Measurements from ENCODE around the gene CYRIA.

CYRIA gene

DNA sequence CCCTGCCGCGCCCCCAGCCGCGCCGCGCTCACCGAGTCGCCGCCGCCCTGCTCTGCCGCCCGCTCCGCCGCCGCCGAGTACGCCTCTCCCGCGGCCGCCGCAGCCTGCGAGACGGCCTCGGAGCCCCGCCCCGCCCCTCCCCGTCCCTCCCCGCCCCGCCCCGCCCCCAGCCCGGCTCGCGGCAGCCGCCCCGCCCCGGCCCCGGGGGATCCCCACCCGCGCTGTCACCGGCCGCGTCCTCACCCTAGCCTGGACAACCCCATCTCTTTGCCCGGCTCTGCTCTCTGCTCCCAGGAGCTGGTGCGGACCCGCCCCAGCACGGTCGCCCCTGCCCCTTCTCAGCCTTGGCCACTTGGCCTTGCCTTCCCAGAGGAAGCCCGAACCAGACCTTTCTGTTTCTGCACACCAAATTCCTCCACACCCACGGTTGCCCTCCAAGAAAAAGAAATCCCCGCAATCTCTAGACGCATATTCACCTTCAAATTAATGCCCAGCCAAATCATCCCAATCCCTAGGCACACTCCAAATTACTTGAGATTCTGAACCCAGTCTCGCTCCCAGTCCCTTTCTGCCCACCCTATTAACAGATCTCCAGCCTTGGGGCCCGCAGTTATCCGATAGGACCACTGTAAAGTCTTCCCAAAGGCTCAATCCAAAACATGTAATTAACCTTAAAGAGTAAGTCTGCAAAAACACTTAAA, at the start of gene CYRIA:
CYRIA (minus strand) TSS at position 87 of the 701 bp plus-strand sequence. CDS start 77,715 bp downstream, outside the sequence.
- peak within 1 kb of the TSS; percentile 60 for H3K4me3 Mint-ChIP-seq
- H3K27me3 Mint-ChIP-seq = peaks cover 64% of the 10 kb centered on the region
- CTCF ChIA-PET = no interaction called here
- DNase-seq = peak; percentile 67
- H3K9me3 Mint-ChIP-seq = no peaks in the 10 kb centered on the region
- peaks cover 18% of the 10 kb centered on the region for H3K4me1 Mint-ChIP-seq
- H3K27ac Mint-ChIP-seq = no peak within 1 kb of the TSS
- H3K36me3 Mint-ChIP-seq = no peaks in the 10 kb centered on the region

- Mint-ChIP-seq H3K9me3 (no peaks in the 10 kb centered on the region), H3K4me3 (no peak overlapping the region), H3K27ac (no peak overlapping the region), H3K27me3 (peaks cover 6% of the 10 kb centered on the region), H3K4me1 (no peaks in the 10 kb centered on the region), H3K36me3 (no peaks in the 10 kb centered on the region)
- CTCF ChIA-PET = no interaction called here
- no peak for DNase-seq
These were observed 47.4 kb upstream of the CYRIA start for GRCh38 chr2:16713011-16713423.

- H3K27me3 Mint-ChIP-seq = peaks cover 4% of the 10 kb centered on the region
- no peak overlapping the region for H3K27ac Mint-ChIP-seq
- no peaks in the 10 kb centered on the region for H3K36me3 Mint-ChIP-seq
- no peak for DNase-seq
- no peak overlapping the region for H3K4me3 Mint-ChIP-seq
- H3K9me3 Mint-ChIP-seq = no peaks in the 10 kb centered on the region
- no peaks in the 10 kb centered on the region for H3K4me1 Mint-ChIP-seq
- CTCF ChIA-PET = no interaction called here
These were observed 44.1 kb upstream of the CYRIA start for GRCh38 chr2:16709769-16710168.

DNA sequence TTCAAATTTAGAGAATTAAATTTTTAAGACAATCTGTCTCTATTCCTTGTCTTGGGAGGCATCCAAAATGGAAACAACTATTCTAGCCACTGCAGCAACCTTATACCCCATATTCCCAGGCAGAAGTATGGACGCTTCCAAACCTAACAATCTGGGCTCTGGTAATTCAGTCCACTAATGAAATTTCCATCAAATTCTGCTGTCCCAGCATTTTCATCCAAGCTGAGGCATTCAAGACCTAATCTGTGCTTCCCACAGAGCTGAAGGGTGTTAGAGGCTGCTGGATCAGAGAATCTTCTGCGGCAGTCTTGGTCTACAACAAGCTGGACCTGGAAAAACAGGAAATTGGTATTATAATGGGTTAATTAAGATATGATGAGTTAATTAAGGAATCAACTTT, 42.5 kb upstream of the CYRIA start:
- Mint-ChIP-seq H3K4me3 (no peak overlapping the region), H3K4me1 (no peaks in the 10 kb centered on the region), H3K9me3 (no peaks in the 10 kb centered on the region), H3K36me3 (no peaks in the 10 kb centered on the region), H3K27ac (no peak overlapping the region), H3K27me3 (peaks cover 7% of the 10 kb centered on the region)
- DNase-seq = no peak
- CTCF ChIA-PET = no interaction called here

DNA sequence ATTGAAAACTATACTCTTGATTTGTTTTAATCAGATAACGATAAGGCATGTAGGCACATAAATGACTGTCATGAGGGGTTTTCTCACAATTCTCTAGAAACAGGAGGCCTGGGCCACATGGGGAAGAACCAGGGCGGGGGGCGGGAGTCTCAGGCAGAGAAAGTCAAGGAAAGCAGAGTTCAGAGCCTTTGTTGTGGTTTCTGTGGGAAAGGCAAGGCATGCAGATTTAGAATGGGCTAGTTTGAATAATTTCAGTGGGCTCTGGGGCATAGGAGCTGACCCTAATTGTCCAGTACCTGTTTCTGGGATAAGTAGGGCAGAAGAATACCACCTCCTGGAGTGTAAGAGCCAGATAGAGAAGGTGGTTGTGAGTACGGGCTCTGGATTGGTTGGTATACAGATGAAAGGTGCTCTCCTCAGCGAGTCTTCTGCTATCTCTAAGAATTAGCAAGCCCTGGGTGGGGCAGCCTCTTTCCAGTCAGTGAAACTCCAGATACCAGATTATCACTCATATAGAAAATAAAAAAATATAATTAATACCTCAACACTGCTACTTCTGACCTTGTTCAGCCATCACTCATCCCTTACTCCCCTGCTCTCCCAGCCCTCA, 41.5 kb upstream of the CYRIA start:
- Mint-ChIP-seq H3K9me3 (no peaks in the 10 kb centered on the region), H3K4me1 (no peaks in the 10 kb centered on the region), H3K36me3 (no peaks in the 10 kb centered on the region), H3K27me3 (peaks cover 7% of the 10 kb centered on the region), H3K4me3 (no peak overlapping the region), H3K27ac (no peak overlapping the region)
- CTCF ChIA-PET = interaction anchor here (0.6 to 0.8 kb wide), 2 partner anchors 50 to 1802 kb away, joined by 3 read pairs; no protein-coding TSS in a partner anchor
- DNase-seq = no peak

GRCh38 chr2:16700551-16701259, 35.1 kb upstream of the CYRIA start:
- DNase-seq = no peak
- Mint-ChIP-seq H3K9me3 (no peaks in the 10 kb centered on the region), H3K27ac (no peak overlapping the region), H3K4me3 (no peak overlapping the region), H3K36me3 (no peaks in the 10 kb centered on the region), H3K27me3 (peaks cover 4% of the 10 kb centered on the region), H3K4me1 (no peaks in the 10 kb centered on the region)
- CTCF ChIA-PET = no interaction called here

DNA sequence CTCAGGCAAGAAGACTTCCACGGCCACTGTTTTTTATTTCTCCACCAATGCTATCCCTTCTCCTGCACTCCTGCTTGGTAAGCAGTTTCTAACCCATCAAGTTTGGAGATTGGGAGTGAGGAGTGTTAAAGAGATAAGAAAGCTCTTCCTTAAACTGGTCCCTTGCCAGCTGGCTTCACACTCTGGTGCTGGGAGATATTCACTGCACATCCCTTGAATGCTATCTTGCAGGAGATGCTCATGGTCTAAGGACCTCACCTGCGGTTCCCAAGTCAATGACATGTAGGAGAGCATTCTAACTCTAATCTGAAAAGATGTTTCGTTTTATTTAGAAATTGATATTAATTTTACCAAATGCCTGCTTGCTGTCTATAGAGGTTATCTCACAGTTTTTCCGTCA, 28.2 kb upstream of the CYRIA start:
- CTCF ChIA-PET = no interaction called here
- Mint-ChIP-seq H3K4me1 (no peaks in the 10 kb centered on the region), H3K27me3 (peaks cover 3% of the 10 kb centered on the region), H3K9me3 (no peaks in the 10 kb centered on the region), H3K27ac (no peak overlapping the region), H3K4me3 (no peak overlapping the region), H3K36me3 (no peaks in the 10 kb centered on the region)
- DNase-seq = no peak

DNA sequence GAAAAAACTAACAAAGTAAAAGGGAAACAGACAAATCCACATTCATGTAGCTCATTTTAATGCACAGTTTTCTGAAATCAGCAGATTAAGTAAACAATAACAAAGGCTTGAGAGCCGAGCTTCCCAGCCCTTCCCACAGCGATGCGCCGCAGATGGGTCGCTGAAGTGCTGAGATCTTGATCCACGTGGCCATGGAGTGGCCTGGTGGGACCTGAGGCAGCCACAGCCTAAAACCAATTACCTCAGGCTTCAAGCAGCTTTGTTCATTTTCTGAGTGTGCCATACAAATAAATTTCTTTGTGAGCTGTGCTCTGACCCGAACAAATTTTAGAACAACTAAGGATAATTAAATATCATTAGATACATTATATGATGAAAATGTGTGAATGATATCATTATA, 25.6 kb upstream of the CYRIA start:
- Mint-ChIP-seq H3K36me3 (no peaks in the 10 kb centered on the region), H3K9me3 (no peaks in the 10 kb centered on the region), H3K27me3 (peaks cover 3% of the 10 kb centered on the region), H3K27ac (no peak overlapping the region), H3K4me3 (no peak overlapping the region), H3K4me1 (no peaks in the 10 kb centered on the region)
- CTCF ChIA-PET = no interaction called here
- DNase-seq = no peak

GRCh38 chr2:16687955-16688354, 22.3 kb upstream of the CYRIA start:
- no peak overlapping the region for H3K27ac Mint-ChIP-seq
- H3K4me1 Mint-ChIP-seq = no peaks in the 10 kb centered on the region
- no peaks in the 10 kb centered on the region for H3K9me3 Mint-ChIP-seq
- H3K27me3 Mint-ChIP-seq = peaks cover 7% of the 10 kb centered on the region
- CTCF ChIA-PET = no interaction called here
- H3K36me3 Mint-ChIP-seq = no peaks in the 10 kb centered on the region
- H3K4me3 Mint-ChIP-seq = no peak overlapping the region
- no peak for DNase-seq

DNA sequence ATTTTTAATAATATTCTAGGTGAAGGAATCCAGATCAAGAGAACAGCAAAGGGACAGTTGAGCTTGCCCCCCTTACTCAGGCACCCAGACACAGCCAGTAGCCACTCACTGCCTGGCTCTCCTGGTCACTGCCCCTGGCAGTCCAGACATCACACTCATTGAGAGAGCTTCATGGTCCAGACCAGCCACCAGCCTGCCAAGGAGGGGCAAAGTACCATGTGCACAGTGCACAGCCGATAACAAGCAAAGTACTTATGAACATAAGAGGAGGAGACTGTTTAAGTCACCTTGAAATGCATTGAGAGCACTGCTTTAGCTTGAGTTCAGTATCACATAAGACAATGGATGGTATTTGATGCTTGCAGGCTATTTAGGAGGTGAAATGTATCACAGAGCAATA, 21.6 kb upstream of the CYRIA start:
- Mint-ChIP-seq H3K27me3 (peaks cover 7% of the 10 kb centered on the region), H3K36me3 (no peaks in the 10 kb centered on the region), H3K9me3 (no peaks in the 10 kb centered on the region), H3K4me3 (no peak overlapping the region), H3K27ac (no peak overlapping the region), H3K4me1 (no peaks in the 10 kb centered on the region)
- DNase-seq = no peak
- CTCF ChIA-PET = no interaction called here

- Mint-ChIP-seq H3K27ac (no peak overlapping the region), H3K36me3 (no peaks in the 10 kb centered on the region), H3K27me3 (peaks cover 7% of the 10 kb centered on the region), H3K4me3 (no peak overlapping the region), H3K4me1 (no peaks in the 10 kb centered on the region), H3K9me3 (no peaks in the 10 kb centered on the region)
- CTCF ChIA-PET = no interaction called here
- DNase-seq = no peak
These were observed 21.0 kb upstream of the CYRIA start for GRCh38 chr2:16686641-16687040.

DNA sequence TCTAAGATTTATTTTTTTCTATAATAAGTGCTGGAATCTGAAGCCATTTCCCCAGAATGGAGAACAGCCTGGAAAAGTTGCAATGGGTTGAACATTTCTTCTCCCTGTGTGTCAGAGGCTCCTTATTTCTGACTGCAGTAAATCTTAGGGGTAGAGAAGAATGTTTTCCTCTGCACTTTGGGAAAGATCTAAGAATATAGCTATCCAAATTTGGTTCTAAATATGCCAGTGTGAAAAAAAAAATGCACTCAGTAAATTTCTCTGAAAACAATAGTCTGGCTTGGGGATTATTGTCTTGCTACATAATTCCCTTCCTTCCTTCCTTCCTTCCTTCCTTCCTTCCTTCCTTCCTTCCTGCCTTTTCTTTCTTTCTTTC, 19.7 kb upstream of the CYRIA start:
- CTCF ChIA-PET = no interaction called here
- Mint-ChIP-seq H3K36me3 (no peaks in the 10 kb centered on the region), H3K9me3 (no peaks in the 10 kb centered on the region), H3K27ac (no peak overlapping the region), H3K4me3 (no peak overlapping the region), H3K27me3 (peaks cover 7% of the 10 kb centered on the region), H3K4me1 (no peaks in the 10 kb centered on the region)
- DNase-seq = no peak

DNA sequence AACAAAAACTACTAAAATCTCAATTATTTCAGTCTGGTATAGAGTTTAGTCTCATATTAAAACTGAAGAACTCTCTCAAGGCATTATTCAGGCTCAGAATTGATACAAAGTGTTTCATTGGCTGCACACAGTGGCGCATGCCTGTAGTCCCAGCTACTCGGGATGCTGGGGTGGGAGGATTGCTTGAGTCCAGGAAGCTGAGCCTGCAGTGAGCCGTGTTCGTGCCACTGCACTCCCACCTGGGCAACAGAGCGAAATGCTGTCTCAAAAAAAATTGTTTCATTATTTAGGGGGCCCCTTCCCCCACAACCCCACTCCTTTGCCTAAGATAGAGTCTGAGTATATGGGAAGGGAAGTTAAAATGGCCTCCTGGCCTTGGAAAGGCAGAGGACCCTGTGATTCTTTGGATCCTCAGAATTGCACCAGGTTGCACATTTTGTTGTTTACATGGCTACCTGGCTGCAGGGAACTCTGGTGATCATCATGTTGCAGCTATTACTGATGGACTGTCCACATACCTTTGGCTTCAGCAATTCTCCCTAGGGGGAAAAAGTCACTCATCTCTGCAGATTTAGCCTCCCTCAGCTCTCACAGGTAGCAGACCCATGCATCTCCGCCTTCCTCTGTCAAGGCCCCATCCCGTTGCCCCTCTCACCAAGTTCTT, 19.2 kb upstream of the CYRIA start:
- Mint-ChIP-seq H3K27me3 (peaks cover 7% of the 10 kb centered on the region), H3K4me1 (no peaks in the 10 kb centered on the region), H3K4me3 (no peak overlapping the region), H3K36me3 (no peaks in the 10 kb centered on the region), H3K27ac (no peak overlapping the region), H3K9me3 (no peaks in the 10 kb centered on the region)
- DNase-seq = no peak
- CTCF ChIA-PET = no interaction called here

GRCh38 chr2:16683576-16683975, 17.9 kb upstream of the CYRIA start:
- no peak for DNase-seq
- H3K9me3 Mint-ChIP-seq = no peaks in the 10 kb centered on the region
- H3K4me1 Mint-ChIP-seq = no peaks in the 10 kb centered on the region
- CTCF ChIA-PET = no interaction called here
- H3K36me3 Mint-ChIP-seq = no peaks in the 10 kb centered on the region
- H3K4me3 Mint-ChIP-seq = no peak overlapping the region
- peaks cover 7% of the 10 kb centered on the region for H3K27me3 Mint-ChIP-seq
- no peak overlapping the region for H3K27ac Mint-ChIP-seq
